Calu3 (cell line): Measurements from ENCODE around the gene PUDP. TPM values are rescaled to one million over a fixed set of nuclear protein-coding genes. Genes with fewer than 3 reads are reported as not detected.

Experiments
- BruUV-seq: library from RNA; stranded (reverse); fragments of 400-500 nt; replicated peaks from 2 replicates; lab custom pipeline; 2021; lab: Mats Ljungman, UMichigan
- CTCF ChIA-PET: fragments of 300-600 bp; sonication (Branson Sonifier 250); formaldehyde crosslinking; loops from one replicate; lab custom pipeline; 2022; ENCODE audit warnings: antibody characterized with exemption; lab: Charles Lee
- DNase-seq: peaks from one replicate; pipeline ENCODE4 v3.0.0; 2022
- H3K27ac Mint-ChIP-seq: one replicate; pipeline ENCODE4 v1.8.0; 2022; ENCODE audit warnings: mixed read lengths; ENCODE audit not compliant: unreplicated experiment
- H3K27me3 Mint-ChIP-seq: one replicate; pipeline ENCODE4 v1.8.0; 2022; ENCODE audit warnings: mixed read lengths; ENCODE audit not compliant: unreplicated experiment
- H3K36me3 Mint-ChIP-seq: one replicate; pipeline ENCODE4 v1.8.0; 2022; ENCODE audit warnings: mild to moderate bottlenecking, moderate library complexity, mixed read lengths; ENCODE audit not compliant: insufficient read depth, unreplicated experiment
- H3K4me1 Mint-ChIP-seq: one replicate; pipeline ENCODE4 v1.8.0; 2022; ENCODE audit warnings: mild to moderate bottlenecking, low read depth, mixed read lengths; ENCODE audit not compliant: unreplicated experiment
- H3K4me3 Mint-ChIP-seq: one replicate; pipeline ENCODE4 v1.8.0; 2022; ENCODE audit warnings: mild to moderate bottlenecking, low read depth, moderate library complexity, mixed read lengths; ENCODE audit not compliant: unreplicated experiment
- H3K9me3 Mint-ChIP-seq: one replicate; pipeline ENCODE4 v1.8.0; 2022; ENCODE audit warnings: low read depth, mixed read lengths; ENCODE audit not compliant: unreplicated experiment
- CTCF ChIP-seq: fragments of 200-600 bp; IDR thresholded peaks from one replicate; pipeline ENCODE4 v1.8.0; 2022; ENCODE audit warnings: antibody characterized with exemption; ENCODE audit not compliant: unreplicated experiment
- intact Hi-C: fragments of 100-400 bp; cut with micrococcal nuclease; formaldehyde crosslinking; loops from one replicate; pipeline ENCODE4 v1.10.0; 2022; ENCODE audit not compliant: unreplicated experiment
- total RNA-seq: library from RNA; stranded (reverse); gene quantifications from 2 replicates; pipeline ENCODE4 v1.2.3, GENCODE V29; 2022

Gene PUDP
- total RNA-seq, 1 experiment from 2014 or later: 30.6 TPM

DNA sequence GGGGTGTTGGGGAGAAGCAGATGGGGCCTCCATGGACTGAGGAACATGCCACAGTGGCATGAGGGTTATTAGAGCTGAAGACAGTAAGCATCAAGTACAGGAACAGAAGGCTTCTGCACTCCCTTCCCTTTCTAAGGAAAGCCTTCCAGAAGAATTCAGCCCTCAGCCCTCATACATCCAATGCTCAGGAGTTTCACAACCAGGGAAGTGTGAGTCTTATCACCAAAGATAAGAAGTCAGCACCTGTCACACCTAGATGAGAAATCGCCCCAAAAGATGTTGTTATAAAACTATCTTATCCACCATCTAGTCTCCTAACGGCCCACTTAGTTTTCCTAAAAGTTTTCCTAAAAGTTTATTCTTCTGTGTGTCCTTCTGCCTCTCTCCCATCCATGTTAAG lies 78.4 kb downstream of the PUDP start:
- Mint-ChIP-seq H3K27ac (no peak overlapping the region), H3K9me3 (no peaks in the 10 kb centered on the region), H3K4me1 (no peaks in the 10 kb centered on the region), H3K4me3 (no peak overlapping the region), H3K27me3 (no peaks in the 10 kb centered on the region), H3K36me3 (peaks cover 6% of the 10 kb centered on the region)
- CTCF ChIA-PET: no interaction called here
- TF ChIP-seq CTCF: no peak
- no peak for DNase-seq
- intact Hi-C loops: no loop called here
- no TSS peak for BruUV-seq

DNA sequence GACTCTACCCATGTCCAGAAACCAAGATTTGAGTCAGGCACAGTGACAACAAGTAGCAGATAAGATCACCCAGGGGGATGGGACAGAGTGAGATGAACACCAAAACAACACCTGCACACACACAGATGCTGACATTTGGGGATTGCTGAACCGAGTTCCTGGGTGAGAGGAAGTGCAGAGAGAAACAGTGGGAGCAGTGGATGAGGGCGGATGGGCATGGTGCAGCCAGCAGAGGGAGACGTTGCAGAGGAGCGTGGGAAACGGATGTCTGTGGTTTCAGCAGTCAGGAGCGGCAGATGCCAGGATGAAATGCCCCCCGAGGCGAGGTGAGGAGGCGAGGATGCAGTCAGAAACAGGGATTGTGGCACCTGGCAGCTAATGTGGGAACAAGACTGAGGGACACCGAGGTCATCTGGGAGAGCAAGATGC lies 79.0 kb downstream of the PUDP start:
- H3K27me3 Mint-ChIP-seq: no peaks in the 10 kb centered on the region
- no peaks in the 10 kb centered on the region for H3K9me3 Mint-ChIP-seq
- H3K4me3 Mint-ChIP-seq: no peak overlapping the region
- H3K36me3 Mint-ChIP-seq: peaks cover 6% of the 10 kb centered on the region
- CTCF ChIA-PET: no interaction called here
- DNase-seq: no peak
- no peak for TF ChIP-seq CTCF
- BruUV-seq: no TSS peak
- H3K4me1 Mint-ChIP-seq: no peaks in the 10 kb centered on the region
- intact Hi-C loops: no loop called here
- H3K27ac Mint-ChIP-seq: no peak overlapping the region

GRCh38 chrX:7067256-7067655 lies 80.7 kb downstream of the PUDP start:
- TF ChIP-seq CTCF: no peak
- intact Hi-C loops: no loop called here
- peaks cover 6% of the 10 kb centered on the region for H3K36me3 Mint-ChIP-seq
- peaks cover 1% of the 10 kb centered on the region for H3K9me3 Mint-ChIP-seq
- DNase-seq: no peak
- no peak overlapping the region for H3K4me3 Mint-ChIP-seq
- no peak overlapping the region for H3K27ac Mint-ChIP-seq
- CTCF ChIA-PET: no interaction called here
- no TSS peak for BruUV-seq
- H3K27me3 Mint-ChIP-seq: no peaks in the 10 kb centered on the region
- no peaks in the 10 kb centered on the region for H3K4me1 Mint-ChIP-seq

- no peak overlapping the region for H3K4me3 Mint-ChIP-seq
- H3K27me3 Mint-ChIP-seq: no peaks in the 10 kb centered on the region
- BruUV-seq: no TSS peak
- CTCF ChIA-PET: no interaction called here
- TF ChIP-seq CTCF: no peak
- H3K4me1 Mint-ChIP-seq: no peaks in the 10 kb centered on the region
- peaks cover 6% of the 10 kb centered on the region for H3K36me3 Mint-ChIP-seq
- no peak overlapping the region for H3K27ac Mint-ChIP-seq
- H3K9me3 Mint-ChIP-seq: peaks cover 3% of the 10 kb centered on the region
- no peak for DNase-seq
- intact Hi-C loops: no loop called here
Measured at GRCh38 chrX:7065473-7065872, 82.5 kb downstream of the PUDP start.

GRCh38 chrX:7062903-7063302 lies 85.0 kb downstream of the PUDP start:
- CTCF ChIA-PET: no interaction called here
- intact Hi-C loops: no loop called here

More at GRCh38 chrX:7062903-7063302, 85.0 kb downstream of the PUDP start:
- H3K27me3 Mint-ChIP-seq: no peaks in the 10 kb centered on the region
- H3K4me3 Mint-ChIP-seq: no peak overlapping the region
- DNase-seq: no peak
- peaks cover 3% of the 10 kb centered on the region for H3K9me3 Mint-ChIP-seq
- H3K36me3 Mint-ChIP-seq: no peaks in the 10 kb centered on the region
- TF ChIP-seq CTCF: no peak
- no peak overlapping the region for H3K27ac Mint-ChIP-seq
- no peaks in the 10 kb centered on the region for H3K4me1 Mint-ChIP-seq
- no TSS peak for BruUV-seq
